ENCODE data around the gene COL4A2.

GRCh38 chr13:110433014-110433413, 125.9 kb downstream of the COL4A2 start:
- TF ChIP-seq, protein P1, sequence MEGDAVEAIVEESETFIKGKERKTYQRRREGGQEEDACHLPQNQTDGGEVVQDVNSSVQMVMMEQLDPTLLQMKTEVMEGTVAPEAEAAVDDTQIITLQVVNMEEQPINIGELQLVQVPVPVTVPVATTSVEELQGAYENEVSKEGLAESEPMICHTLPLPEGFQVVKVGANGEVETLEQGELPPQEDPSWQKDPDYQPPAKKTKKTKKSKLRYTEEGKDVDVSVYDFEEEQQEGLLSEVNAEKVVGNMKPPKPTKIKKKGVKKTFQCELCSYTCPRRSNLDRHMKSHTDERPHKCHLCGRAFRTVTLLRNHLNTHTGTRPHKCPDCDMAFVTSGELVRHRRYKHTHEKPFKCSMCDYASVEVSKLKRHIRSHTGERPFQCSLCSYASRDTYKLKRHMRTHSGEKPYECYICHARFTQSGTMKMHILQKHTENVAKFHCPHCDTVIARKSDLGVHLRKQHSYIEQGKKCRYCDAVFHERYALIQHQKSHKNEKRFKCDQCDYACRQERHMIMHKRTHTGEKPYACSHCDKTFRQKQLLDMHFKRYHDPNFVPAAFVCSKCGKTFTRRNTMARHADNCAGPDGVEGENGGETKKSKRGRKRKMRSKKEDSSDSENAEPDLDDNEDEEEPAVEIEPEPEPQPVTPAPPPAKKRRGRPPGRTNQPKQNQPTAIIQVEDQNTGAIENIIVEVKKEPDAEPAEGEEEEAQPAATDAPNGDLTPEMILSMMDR (IDR thresholded peaks at IDR 0.05): no peak
- TF ChIP-seq POLR2A (IDR thresholded peaks at IDR 0.05): no peak

Measured in ovary (tissue), 3 donors.